ENCODE results near the gene PSMA6.
"Not testable (repeated sequence)": the region's sequence is repeated elsewhere in the genome, so short reads cannot be mapped to it uniquely, and the experiment has no call there.

The PSMA6 gene

GRCh38 chr14:35351497-35351896, 59.3 kb downstream of the PSMA6 start:
- Histone ChIP-seq H3K4me1 (ENCODE audit: low read depth, poor library complexity, severe bottlenecking) (no peaks in the 10 kb centered on the region), H3K36me3 (ENCODE audit: insufficient read depth) (no peaks in the 10 kb centered on the region), H2AFZ (ENCODE audit: low read depth) (no peak overlapping the region), H3K79me2 (ENCODE audit: insufficient read depth, low read depth) (no peaks in the 10 kb centered on the region), H3K9ac (no peak overlapping the region), H3K4me2 (no peak overlapping the region), H3K4me3 (IDR thresholded peaks at IDR 0.05; ENCODE audit: insufficient read depth, low read depth, low read length) (no peak overlapping the region), H3K27ac (no peak overlapping the region), H3K27me3 (ENCODE audit: insufficient read depth, low read depth) (no peaks in the 10 kb centered on the region), H4K20me1 (ENCODE audit: insufficient read depth) (no peaks in the 10 kb centered on the region)
- TF ChIP-seq CTCF (conservative IDR thresholded peaks at IDR 0.05; ENCODE audit: low read depth, low read length): no peak

- Histone ChIP-seq H3K27ac (no peak overlapping the region), H3K36me3 (ENCODE audit: insufficient read depth) (no peaks in the 10 kb centered on the region), H3K4me3 (IDR thresholded peaks at IDR 0.05; ENCODE audit: insufficient read depth, low read depth, low read length) (no peak overlapping the region), H3K4me2 (no peak overlapping the region), H3K9ac (no peak overlapping the region), H3K27me3 (ENCODE audit: insufficient read depth, low read depth) (no peaks in the 10 kb centered on the region), H4K20me1 (ENCODE audit: insufficient read depth) (no peaks in the 10 kb centered on the region), H2AFZ (ENCODE audit: low read depth) (no peak overlapping the region), H3K4me1 (ENCODE audit: low read depth, poor library complexity, severe bottlenecking) (no peaks in the 10 kb centered on the region), H3K79me2 (ENCODE audit: insufficient read depth, low read depth) (no peaks in the 10 kb centered on the region)
- no peak for TF ChIP-seq CTCF (conservative IDR thresholded peaks at IDR 0.05; ENCODE audit: low read depth, low read length)
Measured at GRCh38 chr14:35351897-35352273, 59.7 kb downstream of the PSMA6 start.

- Histone ChIP-seq H3K9ac (no peak overlapping the region), H2AFZ (ENCODE audit: low read depth) (no peak overlapping the region), H3K27ac (no peak overlapping the region), H3K4me2 (no peak overlapping the region), H3K36me3 (ENCODE audit: insufficient read depth) (no peaks in the 10 kb centered on the region), H3K4me1 (ENCODE audit: low read depth, poor library complexity, severe bottlenecking) (no peaks in the 10 kb centered on the region), H4K20me1 (ENCODE audit: insufficient read depth) (no peaks in the 10 kb centered on the region), H3K79me2 (ENCODE audit: insufficient read depth, low read depth) (no peaks in the 10 kb centered on the region), H3K27me3 (ENCODE audit: insufficient read depth, low read depth) (no peaks in the 10 kb centered on the region), H3K4me3 (IDR thresholded peaks at IDR 0.05; ENCODE audit: insufficient read depth, low read depth, low read length) (no peak overlapping the region)
- no peak for TF ChIP-seq CTCF (conservative IDR thresholded peaks at IDR 0.05; ENCODE audit: low read depth, low read length)
Measured at GRCh38 chr14:35352274-35353233, 60.4 kb downstream of the PSMA6 start.

GRCh38 chr14:35353409-35354172, 61.4 kb downstream of the PSMA6 start:
- no peaks in the 10 kb centered on the region for H4K20me1 ChIP-seq (ENCODE audit: insufficient read depth)
- H3K4me1 ChIP-seq (ENCODE audit: low read depth, poor library complexity, severe bottlenecking): no peaks in the 10 kb centered on the region
- TF ChIP-seq CTCF (conservative IDR thresholded peaks at IDR 0.05; ENCODE audit: low read depth, low read length): no peak
- no peak overlapping the region for H2AFZ ChIP-seq (ENCODE audit: low read depth)
- no peak overlapping the region for H3K27ac ChIP-seq
- H3K27me3 ChIP-seq (ENCODE audit: insufficient read depth, low read depth): no peaks in the 10 kb centered on the region
- no peak overlapping the region for H3K4me3 ChIP-seq (IDR thresholded peaks at IDR 0.05; ENCODE audit: insufficient read depth, low read depth, low read length)
- H3K4me2 ChIP-seq: no peak overlapping the region
- no peaks in the 10 kb centered on the region for H3K36me3 ChIP-seq (ENCODE audit: insufficient read depth)
- no peak overlapping the region for H3K9ac ChIP-seq
- no peaks in the 10 kb centered on the region for H3K79me2 ChIP-seq (ENCODE audit: insufficient read depth, low read depth)

- not testable (repeated sequence) for H3K36me3 ChIP-seq (ENCODE audit: insufficient read depth); H3K4me2 ChIP-seq; H3K4me1 ChIP-seq (ENCODE audit: low read depth, poor library complexity, severe bottlenecking); H4K20me1 ChIP-seq (ENCODE audit: insufficient read depth); H3K27me3 ChIP-seq (ENCODE audit: insufficient read depth, low read depth); H3K79me2 ChIP-seq (ENCODE audit: insufficient read depth, low read depth); H3K4me3 ChIP-seq (IDR thresholded peaks at IDR 0.05; ENCODE audit: insufficient read depth, low read depth, low read length); H3K27ac ChIP-seq; H3K9ac ChIP-seq; H2AFZ ChIP-seq (ENCODE audit: low read depth)
Measured at GRCh38 chr14:35355235-35355634, 63.1 kb downstream of the PSMA6 start.
